Naive thymus-derived CD4-positive, alpha-beta T cell (primary cell): ENCODE measurements around the gene CPSF7. TPM values are rescaled to one million over a fixed set of nuclear protein-coding genes. Genes with fewer than 3 reads are reported as not detected.
"Not testable (repeated sequence)": the region's sequence is repeated elsewhere in the genome, so short reads cannot be mapped to it uniquely, and the experiment has no call there.

Source experiments
- ATAC-seq: fragments of 150-1000 bp; cut with Tn5 transposase; 2 replicates; pipeline ENCODE4 v1.10.0; 2021; ENCODE audit warnings: mild to moderate bottlenecking, moderate library complexity
- CTCF ChIA-PET: fragments of 350-600 bp; sonication (Branson Sonifier 250); formaldehyde crosslinking; loops from one replicate; lab custom pipeline; 2021; ENCODE audit warnings: antibody characterized with exemption; lab: Charles Lee
- POLR2A ChIA-PET: fragments of 350-600 bp; sonication (Branson Sonifier 250); formaldehyde crosslinking; loops from one replicate; lab custom pipeline; 2021; ENCODE audit warnings: antibody characterized with exemption, inconsistent platforms; lab: Charles Lee
- DNase-seq, 9 donors: peaks; one replicate each; pipeline versions ENCODE4 v3.0.0 to v3.0.0-alpha.2; 2020 to 2022; ENCODE audit warnings: mixed read lengths in 1 of 9
- H3K27ac ChIP-seq: one replicate; pipeline ENCODE4 v1.7.0; 2013; ENCODE audit warnings: mild to moderate bottlenecking, low read depth, low read length, moderate library complexity
- H3K27me3 ChIP-seq, 2 donors: one replicate each; pipeline ENCODE4 v1.7.0; 2013; ENCODE audit warnings: low read length in 2 of 2, mild to moderate bottlenecking in 2 of 2, moderate library complexity in 2 of 2; ENCODE audit not compliant: control insufficient read depth in 2 of 2, insufficient read depth in 2 of 2
- H3K36me3 ChIP-seq, 3 experiments: 1 replicate in 2 of 3; 2 replicates in 1 of 3; pipeline ENCODE4 v1.7.0; 2013; ENCODE audit warnings: low read length in 3 of 3, mild to moderate bottlenecking in 3 of 3, moderate library complexity in 1 of 3; ENCODE audit not compliant: insufficient read depth in 3 of 3, control insufficient read depth in 2 of 3
- H3K4me1 ChIP-seq, 2 donors: one replicate each; pipeline ENCODE4 v1.7.0; 2013; ENCODE audit warnings: low read length in 2 of 2, mild to moderate bottlenecking in 2 of 2, moderate library complexity in 1 of 2; ENCODE audit not compliant: control insufficient read depth in 2 of 2, insufficient read depth in 2 of 2
- H3K4me3 ChIP-seq: 2 replicates; pipeline ENCODE4 v1.7.0; 2013; ENCODE audit warnings: mild to moderate bottlenecking, low read length
- H3K9me3 ChIP-seq, 3 experiments: 1 replicate in 2 of 3; 2 replicates in 1 of 3; pipeline ENCODE4 v1.7.0; 2013; ENCODE audit warnings: low read length in 3 of 3; ENCODE audit not compliant: control insufficient read depth in 2 of 3
- H3K27ac Mint-ChIP-seq, 9 donors: one replicate each; pipeline ENCODE4 v1.8.0; 2020 to 2022; ENCODE audit warnings: mixed read lengths in 9 of 9, mild to moderate bottlenecking in 8 of 9, moderate library complexity in 5 of 9, inconsistent platforms in 2 of 9
- H3K27me3 Mint-ChIP-seq, 5 donors: one replicate each; pipeline ENCODE4 v1.8.0; 2021 to 2022; ENCODE audit warnings: mixed read lengths in 5 of 5, mild to moderate bottlenecking in 1 of 5
- H3K36me3 Mint-ChIP-seq, 5 donors: one replicate each; pipeline ENCODE4 v1.8.0; 2020 to 2022; ENCODE audit warnings: mixed read lengths in 5 of 5, mild to moderate bottlenecking in 3 of 5, inconsistent platforms in 1 of 5
- H3K4me1 Mint-ChIP-seq, 7 donors: one replicate each; pipeline ENCODE4 v1.8.0; 2020 to 2022; ENCODE audit warnings: mixed read lengths in 7 of 7, mild to moderate bottlenecking in 3 of 7, inconsistent platforms in 1 of 7
- H3K4me3 Mint-ChIP-seq, 10 donors: one replicate each; pipeline ENCODE4 v1.8.0; 2020 to 2022; ENCODE audit warnings: mild to moderate bottlenecking in 10 of 10, mixed read lengths in 10 of 10, moderate library complexity in 6 of 10, inconsistent platforms in 2 of 10
- H3K9me3 Mint-ChIP-seq, 11 donors: one replicate each; pipeline ENCODE4 v1.8.0; 2020 to 2022; ENCODE audit warnings: mixed read lengths in 11 of 11, mild to moderate bottlenecking in 4 of 11, inconsistent platforms in 1 of 11, moderate library complexity in 1 of 11
- intact Hi-C, 2 donors: fragments of 100-400 bp; cut with micrococcal nuclease; formaldehyde crosslinking; loops; one replicate each; pipeline ENCODE4 v1.15.1; 2023
- polyA plus RNA-seq, 2 donors: library from polyadenylated mRNA; unstranded; fragments of 300-500 nt; fragmentation: Illumina TruSeq; gene quantifications; one replicate each; pipeline ENCODE4 v1.2.3, GENCODE V29; 2021
- total RNA-seq, 6 experiments: library from RNA in 5 of 6; stranded (reverse) in 5 of 6; gene quantifications; 1 replicate in 5 of 6; 2 replicates in 1 of 6; pipeline ENCODE4 v1.2.3 and lab custom pipeline; 2021 to 2026

The CPSF7 gene
- total and polyA plus RNA-seq, 7 experiments from 2014 or later: 27.5 to 174 (median 113) TPM

- Histone ChIP-seq H3K4me1 (no peaks in the 10 kb centered on the region), H3K27ac (no peak overlapping the region), H3K4me3 (no peak overlapping the region), H3K27me3 (no peaks in the 10 kb centered on the region), H3K36me3 (peaks cover 4 to 61% (median 9%) of the 10 kb centered on the region in 3 experiments), H3K9me3 (no peaks in the 10 kb centered on the region)
- Mint-ChIP-seq H3K27ac (peak overlapping the region in 7 of 9 donors; percentile 9 to 70 (median 35)), H3K4me3 (no peak overlapping the region), H3K9me3 (peaks cover 0 to 2% (median 0%) of the 10 kb centered on the region in 11 donors), H3K36me3 (peaks cover 0 to 41% (median 15%) of the 10 kb centered on the region in 5 donors), H3K4me1 (peaks cover 0 to 4% (median 0%) of the 10 kb centered on the region in 7 donors), H3K27me3 (no peaks in the 10 kb centered on the region)
- ATAC-seq (no peak), DNase-seq (no peak)
- ChIA-PET CTCF (interaction anchor here (0.7 kb wide), 1 partner anchor 41 kb away, joined by 3 read pairs; no protein-coding TSS in a partner anchor), POLR2A (interaction anchor here (1.5 to 1.8 kb wide), 2 partner anchors 8 to 29 kb away, joined by 6 to 7 read pairs; partner anchors contain the start of genes CPSF7, SDHAF2 and TMEM216)
- intact Hi-C loops: no loop called here
Measured at GRCh38 chr11:61401173-61401572, 28.6 kb downstream of the CPSF7 start.

- peaks cover 0 to 17% (median 6%) of the 10 kb centered on the region in 5 donors for H3K36me3 Mint-ChIP-seq
- peak overlapping the region; percentile 87 for H3K27ac ChIP-seq
- DNase-seq: peak in 7 of 9 donors; percentile 23 to 45 (median 37)
- peak overlapping the region; percentile 93 to 98 (median 97) for H3K27ac Mint-ChIP-seq
- intact Hi-C loops: loop anchor here (1.0 to 2.0 kb wide), 7 partner anchors 31 to 562 kb away; partner anchors contain the start of genes CPSF7 (in 2 of the 2), CYB561A3 (in 1 of the 2), DDB1 (in 1 of the 2) and TKFC (in 1 of the 2)
- peaks cover 0 to 4% (median 0%) of the 10 kb centered on the region in 11 donors for H3K9me3 Mint-ChIP-seq
- no peaks in the 10 kb centered on the region for H3K9me3 ChIP-seq
- CTCF ChIA-PET: interaction anchor here (0.5 to 4.8 kb wide), 11 partner anchors 8 to 139 kb away, joined by 3 to 54 read pairs (median 3); partner anchors contain the start of genes CPSF7, CYB561A3, DDB1 and TKFC
- H3K4me1 Mint-ChIP-seq: peaks cover 9 to 25% (median 21%) of the 10 kb centered on the region in 7 donors
- peak; percentile 59 for ATAC-seq
- H3K27me3 Mint-ChIP-seq: no peaks in the 10 kb centered on the region
- H3K27me3 ChIP-seq: no peaks in the 10 kb centered on the region
- peak overlapping the region; percentile 84 for H3K4me3 ChIP-seq
- H3K4me1 ChIP-seq: peaks cover 9 to 10% of the 10 kb centered on the region in 2 donors
- POLR2A ChIA-PET: interaction anchor here (0.6 to 5.7 kb wide), 12 partner anchors 9 to 272 kb away, joined by 3 to 52 read pairs (median 3); partner anchors contain the start of genes CPSF7, CYB561A3, DDB1 and SDHAF2
- peaks cover 0 to 11% (median 0%) of the 10 kb centered on the region in 3 experiments for H3K36me3 ChIP-seq
- peak overlapping the region; percentile 90 to 99 (median 94) for H3K4me3 Mint-ChIP-seq
Measured at GRCh38 chr11:61392981-61393595, 36.7 kb downstream of the CPSF7 start.

GRCh38 chr11:61390161-61390560 lies 39.6 kb downstream of the CPSF7 start:
- Mint-ChIP-seq H3K36me3 (peaks cover 0 to 8% (median 2%) of the 10 kb centered on the region in 5 donors), H3K27me3 (no peaks in the 10 kb centered on the region), H3K4me1 (peaks cover 16 to 28% (median 27%) of the 10 kb centered on the region in 7 donors), H3K27ac (peak overlapping the region in 1 of 9 donors; percentile 28), H3K9me3 (peaks cover 0 to 4% (median 0%) of the 10 kb centered on the region in 11 donors), H3K4me3 (peak overlapping the region in 2 of 10 donors; percentile 16 to 20)
- DNase-seq: no peak
- intact Hi-C loops: no loop called here
- Histone ChIP-seq H3K9me3 (no peaks in the 10 kb centered on the region), H3K36me3 (peaks cover 0 to 4% (median 0%) of the 10 kb centered on the region in 3 experiments), H3K4me3 (no peak overlapping the region), H3K27me3 (no peaks in the 10 kb centered on the region), H3K27ac (no peak overlapping the region), H3K4me1 (peaks cover 9 to 10% of the 10 kb centered on the region in 2 donors)
- no peak for ATAC-seq
- ChIA-PET POLR2A (interaction anchor here (0.7 to 5.7 kb wide), 3 partner anchors 27 to 477 kb away, joined by 3 to 39 read pairs (median 3); partner anchors contain the start of genes CYB561A3 and TMEM138), CTCF (interaction anchor here (4.8 kb wide), 1 partner anchor 55 kb away, joined by 54 read pairs; the partner anchor contains the start of genes DDB1 and TKFC)

DNA sequence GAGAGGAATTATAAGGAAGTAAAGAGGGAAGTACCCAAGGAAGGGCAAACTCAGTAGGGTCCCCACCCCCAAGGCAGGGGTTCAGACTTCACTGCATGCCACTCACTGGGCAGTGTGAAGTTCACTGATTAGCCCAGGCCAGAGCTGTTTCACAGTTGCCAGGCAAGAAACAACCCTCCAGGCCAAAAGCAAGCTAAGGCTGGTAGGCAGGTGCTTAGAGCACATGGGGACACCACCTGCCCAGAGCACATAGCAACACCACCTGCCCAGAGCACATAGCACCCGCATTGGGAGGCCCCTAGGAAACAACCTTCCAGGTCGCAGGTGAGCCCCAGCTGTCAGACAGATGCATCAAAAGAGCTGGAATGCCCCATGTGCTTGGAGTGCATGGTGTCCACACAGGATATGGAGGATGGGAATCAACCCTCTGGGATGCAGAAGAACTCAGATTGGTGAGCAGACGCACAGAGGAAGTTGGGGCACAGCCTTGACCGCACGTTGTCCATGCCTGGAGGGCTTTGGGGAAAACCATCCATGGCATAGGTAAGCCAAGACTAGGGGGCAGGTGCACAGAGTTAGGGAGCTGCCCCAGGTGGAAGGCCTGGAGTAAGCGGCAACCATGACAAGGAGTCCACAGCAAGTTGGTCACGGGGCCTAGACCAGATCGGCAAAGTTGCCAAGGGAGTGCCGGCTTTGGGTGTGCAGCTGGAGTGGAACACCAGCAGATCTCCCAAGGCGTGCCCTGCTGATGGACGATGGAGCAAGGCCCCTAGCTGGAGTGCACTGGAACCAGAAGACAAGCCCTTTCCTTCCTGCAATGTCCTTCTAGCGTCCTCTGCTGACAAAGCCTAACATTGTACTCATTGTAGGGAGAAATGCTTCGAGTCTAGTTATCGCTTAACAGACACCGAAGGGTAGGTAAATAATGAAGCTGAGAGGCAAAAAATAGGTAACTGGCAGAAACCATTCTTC lies 45.2 kb downstream of the CPSF7 start:
- H3K27me3 ChIP-seq: no peaks in the 10 kb centered on the region
- no peaks in the 10 kb centered on the region for H3K36me3 ChIP-seq
- ChIA-PET CTCF (interaction anchor here (0.8 to 7.2 kb wide), 16 partner anchors 9 to 553 kb away, joined by 3 to 184 read pairs (median 5); partner anchors contain the start of genes CYB561A3, DDB1, TKFC and TMEM138), POLR2A (interaction anchor here (2.9 to 6.5 kb wide), 2 partner anchors 22 to 49 kb away, joined by 14 to 70 read pairs; partner anchors contain the start of genes CYB561A3, DDB1, TKFC and TMEM138)
- H3K4me1 ChIP-seq: no peaks in the 10 kb centered on the region
- no peaks in the 10 kb centered on the region for H3K9me3 ChIP-seq
- peaks cover 0 to 9% (median 7%) of the 10 kb centered on the region in 7 donors for H3K4me1 Mint-ChIP-seq
- H3K27me3 Mint-ChIP-seq: no peaks in the 10 kb centered on the region
- peaks cover 0 to under 1% (median 0%) of the 10 kb centered on the region in 5 donors for H3K36me3 Mint-ChIP-seq
- H3K4me3 ChIP-seq: no peak overlapping the region
- H3K27ac ChIP-seq: no peak overlapping the region
- peak overlapping the region in 1 of 9 donors; percentile 30 for H3K27ac Mint-ChIP-seq
- no peak for ATAC-seq
- intact Hi-C loops: loop anchor here (1.0 to 5.0 kb wide), 7 partner anchors 22 to 609 kb away; partner anchors contain the start of genes CYB561A3 (in 1 of the 2) and TMEM138 (in 1 of the 2)
- peaks cover 0 to 1% (median 0%) of the 10 kb centered on the region in 11 donors for H3K9me3 Mint-ChIP-seq
- DNase-seq: no peak
- no peak overlapping the region for H3K4me3 Mint-ChIP-seq

- H3K36me3 ChIP-seq, H3K27ac ChIP-seq, H3K27ac Mint-ChIP-seq, H3K4me3 ChIP-seq, H3K36me3 Mint-ChIP-seq, H3K9me3 ChIP-seq, H3K27me3 ChIP-seq, H3K27me3 Mint-ChIP-seq, H3K4me1 ChIP-seq, intact Hi-C loops, H3K4me1 Mint-ChIP-seq, ATAC-seq, DNase-seq, H3K9me3 Mint-ChIP-seq, H3K4me3 Mint-ChIP-seq: not testable (repeated sequence)
- ChIA-PET CTCF (interaction anchor here (1.7 to 7.2 kb wide), 2 partner anchors 18 to 48 kb away, joined by 4 to 184 read pairs; partner anchors contain the start of genes DDB1 and TKFC), POLR2A (interaction anchor here (6.5 kb wide), 1 partner anchor 48 kb away, joined by 70 read pairs; the partner anchor contains the start of genes DDB1 and TKFC)
Measured at GRCh38 chr11:61383859-61384258, 45.9 kb downstream of the CPSF7 start.
